Mesenchymal stem cell (in vitro differentiated cells and primary cell): ENCODE measurements around the gene SDK2.

Experiments used
- DNase-seq: peaks from one replicate; pipeline ENCODE4 v3.0.0-alpha.2; 2013
- H2AFZ ChIP-seq: one replicate; pipeline ENCODE4 v1.6.1; 2013; ENCODE audit warnings: low read depth, mild to moderate bottlenecking, control low read depth, inconsistent platforms, low read length, moderate library complexity
- H2AK5ac ChIP-seq: 2 replicates; pipeline ENCODE4 v1.6.1; 2013; ENCODE audit warnings: low read length, moderate library complexity, mild to moderate bottlenecking, inconsistent platforms; ENCODE audit not compliant: severe bottlenecking
- H2BK120ac ChIP-seq: one replicate; pipeline ENCODE4 v1.6.1; 2013; ENCODE audit warnings: low read depth, mild to moderate bottlenecking, inconsistent platforms, low read length, moderate library complexity
- H2BK12ac ChIP-seq, 2 experiments: one replicate each; pipeline ENCODE4 v1.6.1; 2013; ENCODE audit warnings: inconsistent platforms in 2 of 2, low read length in 2 of 2, mild to moderate bottlenecking in 2 of 2, moderate library complexity in 2 of 2, control low read depth in 1 of 2
- H2BK15ac ChIP-seq: one replicate; pipeline ENCODE4 v1.6.1; 2013; ENCODE audit warnings: mild to moderate bottlenecking, low read depth, inconsistent platforms; ENCODE audit not compliant: poor library complexity, severe bottlenecking
- H2BK5ac ChIP-seq: 2 replicates; pipeline ENCODE4 v1.6.1; 2013; ENCODE audit warnings: low read depth, mild to moderate bottlenecking, low read length, control low read depth, inconsistent platforms; ENCODE audit not compliant: poor library complexity, severe bottlenecking
- H3K14ac ChIP-seq, 2 experiments: one replicate each; pipeline ENCODE4 v1.6.1; 2013; ENCODE audit warnings: inconsistent platforms in 2 of 2, low read length in 2 of 2, control low read depth in 1 of 2, mild to moderate bottlenecking in 1 of 2, moderate library complexity in 1 of 2
- H3K18ac ChIP-seq, 2 experiments: one replicate each; pipeline ENCODE4 v1.6.1; 2013; ENCODE audit warnings: inconsistent platforms in 2 of 2, low read length in 2 of 2, control low read depth in 1 of 2, low read depth in 1 of 2, mild to moderate bottlenecking in 1 of 2
- H3K23ac ChIP-seq, 2 experiments: one replicate each; pipeline ENCODE4 v1.6.1; 2013; ENCODE audit warnings: inconsistent platforms in 2 of 2, low read length in 2 of 2, mild to moderate bottlenecking in 2 of 2, moderate library complexity in 2 of 2, control low read depth in 1 of 2
- H3K27ac ChIP-seq: 2 replicates; pipeline ENCODE4 v1.5.1; 2013; ENCODE audit warnings: mild to moderate bottlenecking, moderate library complexity, low read length, control low read depth, inconsistent platforms; ENCODE audit not compliant: poor library complexity, severe bottlenecking
- H3K27me3 ChIP-seq, 2 experiments: 2 replicates each; pipeline versions ENCODE4 v1.6.1 to v1.7.0; 2013; ENCODE audit warnings: low read length in 2 of 2, mild to moderate bottlenecking in 2 of 2, moderate library complexity in 2 of 2, control low read depth in 1 of 2, inconsistent platforms in 1 of 2; ENCODE audit not compliant: control insufficient read depth in 1 of 2, insufficient read depth in 1 of 2
- H3K36me3 ChIP-seq, 2 experiments: 2 replicates each; pipeline versions ENCODE4 v1.6.1 to v1.7.0; 2013; ENCODE audit warnings: low read length in 2 of 2, control low read depth in 1 of 2, inconsistent platforms in 1 of 2, low read depth in 1 of 2, mild to moderate bottlenecking in 1 of 2; ENCODE audit not compliant: insufficient read depth in 2 of 2, control insufficient read depth in 1 of 2
- H3K4ac ChIP-seq, 2 experiments: one replicate each; pipeline ENCODE4 v1.6.1; 2013; ENCODE audit warnings: inconsistent platforms in 2 of 2, low read length in 2 of 2, mild to moderate bottlenecking in 2 of 2, moderate library complexity in 2 of 2, control low read depth in 1 of 2, low read depth in 1 of 2
- H3K4me1 ChIP-seq: 2 replicates; pipeline ENCODE4 v1.6.1; 2013; ENCODE audit warnings: low read depth, low read length, control low read depth; ENCODE audit not compliant: control insufficient read depth, insufficient read depth
- H3K4me2 ChIP-seq: 2 replicates; pipeline ENCODE4 v1.6.1; 2013; ENCODE audit warnings: low read length, mild to moderate bottlenecking, inconsistent platforms; ENCODE audit not compliant: poor library complexity, severe bottlenecking
- H3K4me3 ChIP-seq, 2 experiments: 2 replicates each; pipeline versions ENCODE4 v1.5.1 to v1.7.0; 2013; ENCODE audit warnings: low read length in 2 of 2, mild to moderate bottlenecking in 2 of 2, control low read depth in 1 of 2, low read depth in 1 of 2; ENCODE audit not compliant: insufficient read depth in 1 of 2
- H3K79me1 ChIP-seq: replicated peaks from 2 replicates; pipeline ENCODE4 v1.6.1; 2013; ENCODE audit warnings: mild to moderate bottlenecking, control low read depth, low read length, inconsistent platforms; ENCODE audit not compliant: poor library complexity, severe bottlenecking
- H3K9ac ChIP-seq: 2 replicates; pipeline ENCODE4 v1.7.0; 2013; ENCODE audit warnings: mild to moderate bottlenecking, low read length, moderate library complexity
- H3K9me3 ChIP-seq: 2 replicates; pipeline ENCODE4 v1.7.0; 2013; ENCODE audit warnings: mild to moderate bottlenecking, low read length; ENCODE audit not compliant: control insufficient read depth
- H4K8ac ChIP-seq: one replicate; pipeline ENCODE4 v1.6.1; 2013; ENCODE audit warnings: inconsistent platforms, mild to moderate bottlenecking, low read length, moderate library complexity
- H4K91ac ChIP-seq: one replicate; pipeline ENCODE4 v1.6.1; 2013; ENCODE audit warnings: mild to moderate bottlenecking, low read length, inconsistent platforms
- WGBS: methylation state at CpG from one replicate; pipeline ENCODE4 v1.1.7; 2013; ENCODE audit warnings: mixed read lengths; 5-methylcytosine and 5-hydroxymethylcytosine counted together

SDK2 gene

DNA sequence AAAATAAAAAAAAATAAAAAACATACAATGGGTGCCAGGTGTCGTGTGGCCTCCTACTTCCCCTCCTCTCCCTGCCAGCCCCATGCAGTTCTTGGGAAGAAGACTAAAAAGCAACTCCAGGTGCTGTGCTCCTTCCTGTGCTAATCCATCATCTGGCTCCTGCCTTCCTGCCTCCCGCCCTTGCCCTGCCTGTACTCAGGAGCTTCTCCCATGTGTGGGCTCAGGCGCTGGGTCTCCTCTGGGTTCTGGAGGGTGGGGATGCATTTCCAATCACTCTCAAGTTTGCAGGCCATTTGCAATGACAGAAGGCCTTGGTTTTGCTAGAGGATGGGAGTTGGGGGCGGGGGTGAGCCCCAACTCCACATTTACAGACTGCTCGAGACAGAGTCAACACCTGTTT lies 122.9 kb downstream of the SDK2 start:
- Histone ChIP-seq H2BK5ac (no peak overlapping the region), H3K27ac (no peak overlapping the region), H3K36me3 (no peaks in the 10 kb centered on the region), H2AFZ (no peak overlapping the region), H3K4me1 (no peaks in the 10 kb centered on the region), H3K23ac (no peak overlapping the region), H3K79me1 (no peaks in the 10 kb centered on the region), H3K9ac (no peak overlapping the region), H4K91ac (no peak overlapping the region), H2AK5ac (no peak overlapping the region), H3K18ac (no peak overlapping the region), H2BK12ac (no peak overlapping the region), H2BK15ac (no peak overlapping the region), H3K4ac (no peak overlapping the region), H3K27me3 (peaks cover 0 to 41% of the 10 kb centered on the region in 2 experiments), H2BK120ac (no peak overlapping the region), H3K4me3 (no peak overlapping the region), H3K14ac (no peak overlapping the region), H3K9me3 (no peaks in the 10 kb centered on the region), H4K8ac (no peak overlapping the region), H3K4me2 (no peak overlapping the region)
- no peak for DNase-seq
- 77% methylated on average over 5 of the region's 5 CpGs for WGBS

DNA sequence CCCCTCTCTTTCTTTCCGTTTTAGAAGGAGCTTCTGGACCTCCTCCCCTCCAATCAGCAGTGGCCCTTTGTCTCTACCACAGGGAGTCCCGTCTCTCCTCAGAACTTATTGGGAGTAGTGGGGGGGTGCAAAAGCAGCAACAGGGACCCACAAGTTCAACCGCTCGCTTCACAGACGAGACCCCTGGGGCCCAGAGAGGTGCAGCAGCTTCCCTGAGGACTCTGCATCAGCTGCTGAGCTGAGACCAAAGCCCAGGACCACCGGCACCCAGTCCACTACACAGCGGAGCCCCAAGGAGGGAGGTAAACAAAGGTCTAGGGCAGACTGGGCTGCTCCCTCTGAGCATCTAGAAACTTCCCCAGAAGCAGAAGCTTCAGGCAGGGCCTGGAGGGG lies 123.9 kb downstream of the SDK2 start:
- Histone ChIP-seq H4K8ac (no peak overlapping the region), H2AK5ac (no peak overlapping the region), H3K36me3 (no peaks in the 10 kb centered on the region), H2BK120ac (no peak overlapping the region), H3K9ac (no peak overlapping the region), H3K27me3 (peaks cover 0 to 37% of the 10 kb centered on the region in 2 experiments), H3K79me1 (no peaks in the 10 kb centered on the region), H3K4me2 (no peak overlapping the region), H3K18ac (no peak overlapping the region), H2AFZ (no peak overlapping the region), H4K91ac (no peak overlapping the region), H2BK12ac (no peak overlapping the region), H3K9me3 (no peaks in the 10 kb centered on the region), H2BK5ac (no peak overlapping the region), H3K4ac (no peak overlapping the region), H3K4me1 (no peaks in the 10 kb centered on the region), H3K14ac (no peak overlapping the region), H3K4me3 (no peak overlapping the region), H2BK15ac (no peak overlapping the region), H3K23ac (no peak overlapping the region), H3K27ac (no peak overlapping the region)
- 78% methylated on average over 6 of the region's 7 CpGs for WGBS
- no peak for DNase-seq

DNA sequence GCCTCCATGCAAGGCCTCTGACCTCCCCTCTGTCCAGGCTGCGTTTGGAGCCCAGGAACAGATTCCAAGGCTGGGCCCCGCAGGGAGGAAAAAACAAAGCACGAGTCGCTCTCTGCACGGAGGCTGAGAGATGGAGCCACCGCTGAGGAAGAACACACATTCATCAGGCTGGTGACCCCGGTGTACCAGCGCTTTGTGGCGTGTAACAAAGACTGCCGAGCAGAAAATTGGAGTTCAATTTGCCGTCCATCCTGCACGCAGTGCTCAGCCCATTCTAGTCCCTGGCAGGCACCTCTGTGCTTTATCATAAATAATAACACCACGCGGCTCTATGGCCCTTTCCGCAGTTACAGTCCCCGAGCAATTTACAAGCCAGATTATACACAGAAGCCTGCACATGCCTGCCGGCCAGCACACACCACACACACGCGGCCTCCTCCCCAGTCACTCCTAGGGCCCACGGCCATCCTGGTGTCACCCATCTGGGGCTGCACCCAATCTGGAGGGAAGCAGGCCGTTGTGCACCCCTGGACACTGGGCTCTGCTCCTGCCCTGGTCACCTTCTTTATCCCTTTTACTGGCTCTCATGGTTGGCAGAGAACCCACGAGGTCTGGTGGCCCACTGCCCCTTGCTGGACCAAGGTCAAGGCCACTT lies 124.4 kb downstream of the SDK2 start:
- DNase-seq = no peak
- H2AFZ ChIP-seq = no peak overlapping the region
- no peak overlapping the region for H2BK12ac ChIP-seq
- no peak overlapping the region for H2BK120ac ChIP-seq
- H3K9me3 ChIP-seq = no peaks in the 10 kb centered on the region
- H4K8ac ChIP-seq = no peak overlapping the region
- no peak overlapping the region for H3K23ac ChIP-seq
- no peak overlapping the region for H3K14ac ChIP-seq
- H4K91ac ChIP-seq = no peak overlapping the region
- H3K4me2 ChIP-seq = no peak overlapping the region
- H2BK5ac ChIP-seq = no peak overlapping the region
- no peak overlapping the region for H3K4ac ChIP-seq
- no peak overlapping the region for H2AK5ac ChIP-seq
- peaks cover 0 to 39% of the 10 kb centered on the region in 2 experiments for H3K27me3 ChIP-seq
- no peak overlapping the region for H2BK15ac ChIP-seq
- no peaks in the 10 kb centered on the region for H3K79me1 ChIP-seq
- no peak overlapping the region for H3K9ac ChIP-seq
- H3K36me3 ChIP-seq = no peaks in the 10 kb centered on the region
- H3K27ac ChIP-seq = no peak overlapping the region
- no peak overlapping the region for H3K4me3 ChIP-seq
- H3K18ac ChIP-seq = no peak overlapping the region
- 82% methylated on average over 22 of the region's 22 CpGs for WGBS
- H3K4me1 ChIP-seq = no peaks in the 10 kb centered on the region

DNA sequence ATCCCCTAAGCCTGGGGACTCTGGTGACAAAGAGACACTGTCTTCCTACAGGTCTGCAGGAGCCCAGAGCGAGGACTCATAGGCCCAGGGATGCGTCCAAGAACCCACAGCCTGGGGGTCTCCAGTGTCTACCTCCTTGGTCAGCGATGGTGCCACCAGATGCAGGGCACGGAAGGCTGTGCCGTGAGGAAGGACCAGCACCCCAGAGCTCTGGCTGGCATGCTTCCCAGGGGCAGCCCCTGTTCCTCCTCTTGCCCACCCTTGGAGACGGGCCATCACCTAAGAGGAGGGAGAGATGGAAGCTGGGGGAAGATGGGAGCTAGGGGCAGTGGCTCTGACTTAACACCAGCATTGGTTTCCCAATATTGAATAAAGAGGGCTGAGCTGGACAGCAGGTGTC lies 125.2 kb downstream of the SDK2 start:
- Histone ChIP-seq H4K8ac (no peak overlapping the region), H3K36me3 (no peaks in the 10 kb centered on the region), H3K79me1 (no peaks in the 10 kb centered on the region), H4K91ac (no peak overlapping the region), H3K9ac (no peak overlapping the region), H2BK120ac (no peak overlapping the region), H3K27ac (no peak overlapping the region), H3K23ac (no peak overlapping the region), H2BK12ac (no peak overlapping the region), H3K4ac (no peak overlapping the region), H2BK15ac (no peak overlapping the region), H3K4me2 (no peak overlapping the region), H2AFZ (no peak overlapping the region), H3K18ac (no peak overlapping the region), H2BK5ac (no peak overlapping the region), H3K4me3 (no peak overlapping the region), H2AK5ac (no peak overlapping the region), H3K9me3 (no peaks in the 10 kb centered on the region), H3K27me3 (peaks cover 0 to 39% of the 10 kb centered on the region in 2 experiments), H3K4me1 (no peaks in the 10 kb centered on the region), H3K14ac (no peak overlapping the region)
- no peak for DNase-seq
- 94% methylated on average over 6 of the region's 6 CpGs for WGBS
